Ammon's horn (tissue), 1 donor: ENCODE measurements around the gene ARHGEF26.
A peak's percentile ranks its signal among the peaks of the same experiment; 100 is the strongest.

Experiments
- DNase-seq: peaks from one replicate; pipeline ENCODE4 v3.0.0-alpha.2; 2016; ENCODE audit warnings: low spot score

ARHGEF26 gene

GRCh38 chr3:154161806-154162205 lies 40.6 kb downstream of the ARHGEF26 start:
- DNase-seq, result peak; percentile 13

GRCh38 chr3:154164387-154164786 lies 43.2 kb downstream of the ARHGEF26 start:
- DNase-seq, result no peak

GRCh38 chr3:154168998-154169795 lies 48.0 kb downstream of the ARHGEF26 start:
- no peak for DNase-seq

- no peak for DNase-seq
These were observed 48.6 kb downstream of the ARHGEF26 start for GRCh38 chr3:154169796-154170110.

- no peak for DNase-seq
These were observed 49.1 kb downstream of the ARHGEF26 start for GRCh38 chr3:154170300-154170699.

GRCh38 chr3:154175041-154175440 lies 53.9 kb downstream of the ARHGEF26 start:
- no peak for DNase-seq

- DNase-seq, result no peak
These were observed 54.8 kb downstream of the ARHGEF26 start for GRCh38 chr3:154176036-154176435.

- no peak for DNase-seq
These were observed 56.2 kb downstream of the ARHGEF26 start for GRCh38 chr3:154177406-154177805.

GRCh38 chr3:154178172-154178571 lies 57.0 kb downstream of the ARHGEF26 start:
- DNase-seq, result no peak

GRCh38 chr3:154180836-154181691 lies 59.9 kb downstream of the ARHGEF26 start:
- DNase-seq, result no peak

- no peak for DNase-seq
These were observed 61.2 kb downstream of the ARHGEF26 start for GRCh38 chr3:154182322-154182922.

- DNase-seq, result no peak
These were observed 61.8 kb downstream of the ARHGEF26 start for GRCh38 chr3:154182975-154183374.

- no peak for DNase-seq
These were observed 63.4 kb downstream of the ARHGEF26 start for GRCh38 chr3:154184582-154184981.

GRCh38 chr3:154188437-154188836 lies 67.2 kb downstream of the ARHGEF26 start:
- DNase-seq, result no peak

GRCh38 chr3:154188846-154189245 lies 67.7 kb downstream of the ARHGEF26 start:
- DNase-seq, result no peak

- no peak for DNase-seq
These were observed 70.3 kb downstream of the ARHGEF26 start for GRCh38 chr3:154191520-154191919.

GRCh38 chr3:154192225-154192624 lies 71.0 kb downstream of the ARHGEF26 start:
- no peak for DNase-seq

- DNase-seq, result no peak
These were observed 71.9 kb downstream of the ARHGEF26 start for GRCh38 chr3:154193000-154193615.

- DNase-seq, result no peak
These were observed 73.7 kb downstream of the ARHGEF26 start for GRCh38 chr3:154194877-154195276.

GRCh38 chr3:154195620-154196356 lies 74.6 kb downstream of the ARHGEF26 start:
- DNase-seq, result no peak

GRCh38 chr3:154197751-154198150 lies 76.6 kb downstream of the ARHGEF26 start:
- no peak for DNase-seq

GRCh38 chr3:154209499-154209898 lies 88.3 kb downstream of the ARHGEF26 start:
- DNase-seq, result no peak
